ENCODE measurements around the gene STXBP2. TPM values are rescaled to one million over a fixed set of nuclear protein-coding genes. Genes with fewer than 3 reads are reported as not detected.

Gene STXBP2
- total and polyA plus RNA-seq, 9 of the 15 experiments (the other 6 are each of a cell fraction or from before 2014, with no cell fraction given): 2.5 to 163 (median 71.3) TPM

GRCh38 chr19:7617735-7618134 lies 19.2 kb upstream of the STXBP2 start:
- no peak overlapping the region for H3K4me2 ChIP-seq (ENCODE audit: insufficient read depth, low read length)
- DNase-seq (ENCODE audit: extremely low read depth in 1 of 4, low spot score in 3 of 4): no peak
- POLR2A ChIA-PET: interaction anchor here (1.4 to 2.7 kb wide), 3 partner anchors 8 to 11 kb away, joined by 4 to 22 read pairs (median 5); partner anchors contain the start of genes PET100 and XAB2
- no peaks in the 10 kb centered on the region for H3K9me1 ChIP-seq (ENCODE audit: control insufficient read depth, insufficient read depth, low read length)
- H3K27ac ChIP-seq (ENCODE audit: extremely low read depth, low read depth, low read length): no peak overlapping the region
- H3K9me3 ChIP-seq (replicated peaks; ENCODE audit: control insufficient read depth, insufficient read depth, low read depth, low read length): no peaks in the 10 kb centered on the region
- BruUV-seq (replicated peaks): no TSS peak
- 87% methylated on average over 20 of the region's 28 CpGs for WGBS (ENCODE audit: insufficient coverage, low coverage, missing lambda C conversion rate)
- no peak for TF ChIP-seq ATF1 (CRISPR knock-in tag; IDR thresholded peaks at IDR 0.05)
- TF ChIP-seq ATF1 (tag; IDR thresholded peaks at IDR 0.05): no peak
- peak; percentile 35 for TF ChIP-seq ZBTB33 (CRISPR knock-in tag; IDR thresholded peaks at IDR 0.05)
- H2AFZ ChIP-seq (ENCODE audit: low read depth, low read length): no peak overlapping the region
- CTCF ChIA-PET (ENCODE audit: low intra/inter-chr PET ratio): no interaction called here
- no peak for FAIRE-seq
- ATAC-seq: no peak
- H4K20me1 ChIP-seq (replicated peaks; ENCODE audit: control insufficient read depth, insufficient read depth, low read length): 0 out of 2 replicates have a peak, but pooled peaks cover 3% of the 10 kb centered on the region
- peaks cover under 1 to 6% of the 10 kb centered on the region in 2 experiments; a peak in 2 of 5 replicates for H3K27me3 ChIP-seq (ENCODE audit: control insufficient read depth in 2 of 2, insufficient read depth in 2 of 2, low read length in 2 of 2)
- H3K79me2 ChIP-seq (ENCODE audit: control insufficient read depth, insufficient read depth, low read length): no peaks in the 10 kb centered on the region
- intact Hi-C loops (cut with micrococcal nuclease): no loop called here
- in situ Hi-C loops (cut with MboI): no loop called here
- no peak overlapping the region for H3K4me3 ChIP-seq
- peaks cover 37% of the 10 kb centered on the region; the same call in 2 of the 3 replicates for H3K36me3 ChIP-seq (ENCODE audit: control insufficient read depth, insufficient read depth, low read length)
- peaks cover 2 to 61% of the 10 kb centered on the region in 2 experiments; a peak in 4 of 5 replicates for H3K4me1 ChIP-seq (replicated peaks in 1 of 2; ENCODE audit: control insufficient read depth in 2 of 2, insufficient read depth in 2 of 2, low read length in 2 of 2)
- H3K9ac ChIP-seq (ENCODE audit: insufficient read depth in 1 of 2, low read depth in 2 of 2, low read length in 2 of 2): no peak overlapping the region
